Tibial nerve (tissue), 4 donors: ENCODE data around the gene TGM2.

Experiments
- CTCF ChIP-seq, 5 experiments: fragments of 200-600 bp in 3 of 5; fragments of 450-650 bp in 2 of 5; sonication (generic) in 3 of 5; IDR thresholded peaks; one replicate each; pipeline ENCODE4 v1.5.1; 2016 to 2019; ENCODE audit warnings: antibody characterized with exemption in 5 of 5, mild to moderate bottlenecking in 3 of 5, moderate library complexity in 2 of 5
- EP300 ChIP-seq, 2 donors: sonication (generic); formaldehyde crosslinking; IDR thresholded peaks; one replicate each; pipeline ENCODE4 v1.6.1; 2017; ENCODE audit warnings: antibody characterized with exemption in 2 of 2, mild to moderate bottlenecking in 1 of 2
- POLR2A ChIP-seq, 2 donors: fragments of 450-650 bp; IDR thresholded peaks; one replicate each; pipeline ENCODE4 v1.6.1; 2017; ENCODE audit warnings: antibody characterized with exemption in 2 of 2, mild to moderate bottlenecking in 2 of 2, moderate library complexity in 2 of 2

GRCh38 chr20:38178581-38178980, 13.5 kb upstream of the TGM2 start:
- TF ChIP-seq CTCF (IDR thresholded peaks at IDR 0.05) (no peak), POLR2A (IDR thresholded peaks at IDR 0.05) (no peak), EP300 (IDR thresholded peaks at IDR 0.05) (no peak)
